Heart left ventricle (tissue), 13 donors: ENCODE measurements around the gene HSF2BP.
"Not testable (repeated sequence)": the region's sequence is repeated elsewhere in the genome, so short reads cannot be mapped to it uniquely, and the experiment has no call there.

Experiments used
- CTCF ChIP-seq, 12 donors: fragments of 200-600 bp; sonication (generic) in 4 of 12; IDR thresholded peaks; one replicate each; pipeline versions ENCODE4 v1.5.0 to v1.8.0; 2018 to 2022; ENCODE audit warnings: antibody characterized with exemption in 12 of 12, mild to moderate bottlenecking in 5 of 12
- POLR2A ChIP-seq, 2 donors: fragments of 450-650 bp; IDR thresholded peaks; one replicate each; pipeline ENCODE4 v1.6.1; 2017; ENCODE audit warnings: antibody characterized with exemption in 2 of 2, mild to moderate bottlenecking in 2 of 2, moderate library complexity in 2 of 2
- donor health status: ischemic (EF 13 %, LVEDD 7.1; RV severe dilation, severe dysfunction).
- donor health status: DM: no; HTN: yes; CAD: no.
- donor health status: DM: no; HTN: no; CAD: no.
- donor health status: ischemic (EF 25% LVEDD 6.9; RV normal size, moderate dysfunction).
- donor health status: ischemic (EF 25% LVEDD 5.7; RV mildly dilated, moderate dysfunction).
- donor health status: ischemic (EF 35%, LVEDD 5.7; RV mildly dilated, moderate dysfunction).
- donor health status: nonischemic (EF 11% LVEDD 7.7; RV severe dilation, severe dysfunction).
- donor health status: DM: yes; HTN: yes; CAD: no.
- donor health status: PGD.
- donor health status: ischemic (EF 29% LVEDD 5.4; RV normal size, mild dysfunction).
- donor health status: nonischemic (EF 23%, LVEDD 6.1; RV moderate dilation, normal function).

DNA sequence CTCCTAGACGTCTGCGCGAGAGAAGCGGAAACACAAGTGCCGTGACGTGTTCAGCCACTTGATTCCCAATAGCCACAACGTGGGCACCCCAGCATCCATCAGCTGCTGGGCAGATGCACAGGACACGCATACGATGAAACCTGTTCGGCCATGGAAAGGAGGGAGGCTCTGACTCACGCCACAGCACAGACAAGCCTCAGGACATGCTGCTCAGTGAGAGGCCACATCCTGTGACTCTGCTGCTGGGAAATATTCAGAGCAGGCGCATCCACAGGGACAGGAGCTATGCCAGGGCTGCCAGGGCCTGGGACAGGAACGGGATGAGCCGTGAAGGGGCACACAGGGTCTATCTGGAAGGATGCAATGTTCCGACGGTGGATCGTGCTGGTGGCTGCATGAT lies 171.1 kb downstream of the HSF2BP start:
- TF ChIP-seq POLR2A, CTCF (IDR thresholded peaks at IDR 0.05): not testable (repeated sequence)
